GM10266 (cell line): ENCODE results near the gene SNAPC3.

Experiments used
- DNase-seq: peaks from one replicate; pipeline ENCODE4 v3.0.0; 2012; ENCODE audit errors: extremely low spot score
- TF ChIP-seq, protein P1 (sequence below): IDR thresholded peaks from 2 replicates; pipeline ENCODE4 v1.5.1; 2012; ENCODE audit warnings: mild to moderate bottlenecking, low read depth; ENCODE audit not compliant: control insufficient read depth, insufficient read depth; ENCODE audit errors: missing control alignments

SNAPC3 gene

DNA sequence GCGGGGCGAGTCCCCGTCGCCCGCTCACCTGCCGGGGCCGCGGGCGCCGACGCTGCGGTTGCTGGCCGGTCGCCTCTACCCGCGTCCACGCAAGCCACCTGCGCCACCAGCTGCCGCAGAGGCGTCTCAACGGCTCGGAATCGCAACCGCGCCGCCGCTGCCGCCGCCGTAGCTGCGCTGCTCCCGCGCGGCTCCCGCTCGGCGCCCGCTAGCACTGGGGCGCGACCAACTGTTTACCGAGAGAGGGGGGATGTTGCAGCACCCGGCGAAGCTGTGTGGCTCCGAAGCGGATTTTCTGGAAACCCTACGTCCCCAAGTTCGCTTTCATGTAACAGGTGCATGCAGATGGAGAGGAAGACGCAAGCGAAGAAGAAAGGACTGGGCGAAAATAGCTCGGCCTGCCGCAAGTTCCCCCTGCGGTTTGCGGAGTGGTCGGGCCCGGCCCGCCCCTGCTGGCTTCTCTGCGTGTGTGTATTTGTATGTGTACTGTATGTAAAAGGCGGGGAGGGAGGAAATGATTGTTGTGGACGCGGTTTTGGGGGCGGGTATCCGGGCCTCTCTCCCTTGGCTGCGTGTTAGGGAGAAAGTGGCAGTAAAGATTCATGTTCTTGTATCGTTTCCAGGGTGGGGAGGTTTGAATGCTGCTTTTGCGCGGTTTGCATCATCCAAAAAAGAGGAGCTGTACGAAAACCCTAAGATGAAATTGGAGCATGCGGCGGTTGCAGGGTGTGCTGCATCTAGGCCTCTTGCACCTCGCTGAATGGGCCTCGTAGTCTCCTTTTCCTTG lies 88.3 kb downstream of the SNAPC3 start, which contains the start of gene PSIP1:
PSIP1 (minus strand) TSS at position 182 of the 787 bp plus-strand sequence. CDS start 782 bp downstream, outside the sequence.
- TF ChIP-seq, protein P1, sequence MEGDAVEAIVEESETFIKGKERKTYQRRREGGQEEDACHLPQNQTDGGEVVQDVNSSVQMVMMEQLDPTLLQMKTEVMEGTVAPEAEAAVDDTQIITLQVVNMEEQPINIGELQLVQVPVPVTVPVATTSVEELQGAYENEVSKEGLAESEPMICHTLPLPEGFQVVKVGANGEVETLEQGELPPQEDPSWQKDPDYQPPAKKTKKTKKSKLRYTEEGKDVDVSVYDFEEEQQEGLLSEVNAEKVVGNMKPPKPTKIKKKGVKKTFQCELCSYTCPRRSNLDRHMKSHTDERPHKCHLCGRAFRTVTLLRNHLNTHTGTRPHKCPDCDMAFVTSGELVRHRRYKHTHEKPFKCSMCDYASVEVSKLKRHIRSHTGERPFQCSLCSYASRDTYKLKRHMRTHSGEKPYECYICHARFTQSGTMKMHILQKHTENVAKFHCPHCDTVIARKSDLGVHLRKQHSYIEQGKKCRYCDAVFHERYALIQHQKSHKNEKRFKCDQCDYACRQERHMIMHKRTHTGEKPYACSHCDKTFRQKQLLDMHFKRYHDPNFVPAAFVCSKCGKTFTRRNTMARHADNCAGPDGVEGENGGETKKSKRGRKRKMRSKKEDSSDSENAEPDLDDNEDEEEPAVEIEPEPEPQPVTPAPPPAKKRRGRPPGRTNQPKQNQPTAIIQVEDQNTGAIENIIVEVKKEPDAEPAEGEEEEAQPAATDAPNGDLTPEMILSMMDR = no peak
- peak; percentile 87 for DNase-seq
